H9 (cell line): ENCODE measurements around the gene INCENP. TPM values are rescaled to one million over a fixed set of nuclear protein-coding genes. Genes with fewer than 3 reads are reported as not detected.

Experiments used
- DNase-seq: peaks from one replicate; pipeline ENCODE4 v3.0.0-alpha.2; 2017
- H2AFZ ChIP-seq: one replicate; pipeline ENCODE4 v1.6.1; 2013; ENCODE audit warnings: mild to moderate bottlenecking, low read length, control low read depth, moderate library complexity
- H2AK5ac ChIP-seq: 2 replicates; pipeline ENCODE4 v1.6.1; 2013; ENCODE audit warnings: low read length, control low read depth, mixed read lengths; ENCODE audit not compliant: insufficient read length
- H2BK120ac ChIP-seq: one replicate; pipeline ENCODE4 v1.6.1; 2013; ENCODE audit warnings: low read depth, mild to moderate bottlenecking, low read length, control low read depth, inconsistent platforms; ENCODE audit not compliant: poor library complexity, severe bottlenecking
- H2BK12ac ChIP-seq: 2 replicates; pipeline ENCODE4 v1.6.1; 2013; ENCODE audit warnings: low read length, control low read depth, mixed read lengths, low read depth; ENCODE audit not compliant: insufficient read length
- H2BK15ac ChIP-seq: 2 replicates; pipeline ENCODE4 v1.6.1; 2013; ENCODE audit warnings: low read depth, low read length, control low read depth
- H2BK20ac ChIP-seq: one replicate; pipeline ENCODE4 v1.6.1; 2013; ENCODE audit warnings: low read depth, mild to moderate bottlenecking, low read length, control low read depth, inconsistent platforms; ENCODE audit not compliant: poor library complexity, severe bottlenecking
- H2BK5ac ChIP-seq: 2 replicates; pipeline ENCODE4 v1.6.1; 2013; ENCODE audit warnings: low read length, control low read depth, mixed read lengths; ENCODE audit not compliant: insufficient read length
- H3K14ac ChIP-seq: 2 replicates; pipeline ENCODE4 v1.6.1; 2013; ENCODE audit warnings: low read length, control low read depth; ENCODE audit not compliant: insufficient read depth
- H3K18ac ChIP-seq: 2 replicates; pipeline ENCODE4 v1.6.1; 2013; ENCODE audit warnings: low read depth, mild to moderate bottlenecking, mixed read lengths, low read length, control low read depth; ENCODE audit not compliant: insufficient read length
- H3K23ac ChIP-seq: 2 replicates; pipeline ENCODE4 v1.6.1; 2013; ENCODE audit warnings: low read length, control low read depth, mixed read lengths, low read depth; ENCODE audit not compliant: insufficient read length
- H3K23me2 ChIP-seq: 2 replicates; pipeline ENCODE4 v1.6.1; 2013; ENCODE audit warnings: low read depth, mild to moderate bottlenecking, mixed read lengths, low read length, control low read depth; ENCODE audit not compliant: insufficient read length, poor library complexity, severe bottlenecking
- H3K27ac ChIP-seq: 2 replicates; pipeline ENCODE4 v1.5.1; 2013; ENCODE audit warnings: low read length, control low read depth, mixed read lengths, low read depth; ENCODE audit not compliant: insufficient read length
- H3K27me3 ChIP-seq: 2 replicates; pipeline ENCODE4 v1.6.1; 2013; ENCODE audit warnings: low read length, control low read depth, inconsistent platforms; ENCODE audit not compliant: insufficient read depth
- H3K4ac ChIP-seq: 2 replicates; pipeline ENCODE4 v1.6.1; 2013; ENCODE audit warnings: low read depth, mild to moderate bottlenecking, control low read depth, inconsistent platforms, low read length, moderate library complexity
- H3K4me1 ChIP-seq: 2 replicates; pipeline ENCODE4 v1.6.1; 2013; ENCODE audit warnings: low read length, control low read depth, inconsistent platforms; ENCODE audit not compliant: insufficient read depth
- H3K4me2 ChIP-seq: 2 replicates; pipeline ENCODE4 v1.6.1; 2013; ENCODE audit warnings: low read length, control low read depth, mixed read lengths; ENCODE audit not compliant: insufficient read length, insufficient read depth
- H3K56ac ChIP-seq: 2 replicates; pipeline ENCODE4 v1.6.1; 2013; ENCODE audit warnings: low read depth, mild to moderate bottlenecking, mixed read lengths, low read length, control low read depth; ENCODE audit not compliant: insufficient read length
- H3K79me1 ChIP-seq: 2 replicates; pipeline ENCODE4 v1.6.1; 2013; ENCODE audit warnings: low read depth, mild to moderate bottlenecking, moderate library complexity, low read length, control low read depth, inconsistent platforms; ENCODE audit not compliant: insufficient read depth, poor library complexity, severe bottlenecking
- H3K79me2 ChIP-seq: 2 replicates; pipeline ENCODE4 v1.6.1; 2013; ENCODE audit warnings: low read length, control low read depth, inconsistent platforms; ENCODE audit not compliant: insufficient read depth
- H3K9ac ChIP-seq: 2 replicates; pipeline ENCODE4 v1.6.1; 2013; ENCODE audit warnings: low read length, control low read depth, mixed read lengths; ENCODE audit not compliant: insufficient read length; ENCODE audit errors: extremely low read depth
- H3K9me3 ChIP-seq: one replicate; pipeline ENCODE4 v1.6.1; 2013; ENCODE audit warnings: low read depth, low read length, inconsistent platforms; ENCODE audit not compliant: control insufficient read depth
- H3T11ph ChIP-seq: one replicate; pipeline ENCODE4 v1.6.1; 2013; ENCODE audit warnings: mild to moderate bottlenecking, low read length, control low read depth, inconsistent platforms
- H4K20me1 ChIP-seq: one replicate; pipeline ENCODE4 v1.6.1; 2013; ENCODE audit not compliant: control insufficient read depth, insufficient read length, insufficient read depth
- H4K5ac ChIP-seq: 2 replicates; pipeline ENCODE4 v1.6.1; 2013; ENCODE audit warnings: low read depth, mild to moderate bottlenecking, mixed read lengths, low read length, control low read depth; ENCODE audit not compliant: insufficient read length
- H4K8ac ChIP-seq: replicated peaks from 2 replicates; pipeline ENCODE4 v1.6.1; 2013; ENCODE audit warnings: low read length, control low read depth, mixed read lengths, low read depth; ENCODE audit not compliant: insufficient read length
- H4K91ac ChIP-seq: 2 replicates; pipeline ENCODE4 v1.6.1; 2013; ENCODE audit warnings: low read depth, mild to moderate bottlenecking, moderate library complexity, mixed read lengths, low read length, control low read depth; ENCODE audit not compliant: insufficient read length
- H3K27ac Mint-ChIP-seq, 3 experiments: 2 replicates in 2 of 3; 3 replicates in 1 of 3; pipeline ENCODE4 v1.8.0; 2020 to 2021; ENCODE audit warnings: mixed read lengths in 3 of 3, mild to moderate bottlenecking in 1 of 3, moderate library complexity in 1 of 3
- H3K27me3 Mint-ChIP-seq: 2 replicates; pipeline ENCODE4 v1.8.0; 2021; ENCODE audit warnings: low read depth, mild to moderate bottlenecking, moderate library complexity, mixed read lengths
- H3K36me3 Mint-ChIP-seq, 3 experiments: 2 replicates in 2 of 3; 3 replicates in 1 of 3; pipeline ENCODE4 v1.8.0; 2020 to 2021; ENCODE audit warnings: low read depth in 3 of 3, mixed read lengths in 3 of 3; ENCODE audit not compliant: insufficient read depth in 1 of 3
- H3K4me1 Mint-ChIP-seq, 2 experiments: 2 replicates each; pipeline ENCODE4 v1.8.0; 2020; ENCODE audit warnings: mixed read lengths in 2 of 2
- H3K4me3 Mint-ChIP-seq, 2 experiments: 2 replicates in 1 of 2; 3 replicates in 1 of 2; pipeline ENCODE4 v1.8.0; 2020 to 2021; ENCODE audit warnings: mild to moderate bottlenecking in 2 of 2, mixed read lengths in 2 of 2, moderate library complexity in 1 of 2
- H3K9me3 Mint-ChIP-seq, 2 experiments: 2 replicates in 1 of 2; 3 replicates in 1 of 2; pipeline ENCODE4 v1.8.0; 2020; ENCODE audit warnings: mild to moderate bottlenecking in 2 of 2, mixed read lengths in 2 of 2, moderate library complexity in 1 of 2
- CTCF ChIP-seq: fragments of 200-600 bp; sonication (generic); conservative IDR thresholded peaks from 3 replicates; pipeline ENCODE4 v1.8.0; 2021; ENCODE audit warnings: antibody characterized with exemption, mild to moderate bottlenecking
- WGBS: extraction: QIAGEN DNeasy Blood & Tissue Kit; methylation state at CpG from one replicate; pipeline ENCODE4 v1.1.7; 2013; ENCODE audit warnings: missing lambda C conversion rate, low lambda C conversion rate, mixed read lengths; ENCODE audit not compliant: insufficient read length; ENCODE audit errors: extremely low coverage; 5-methylcytosine and 5-hydroxymethylcytosine counted together
- total RNA-seq: library from RNA; stranded (reverse); gene quantifications from 2 replicates; pipeline ENCODE4 v1.2.1, GENCODE V29; 2021

The INCENP gene
- total RNA-seq, 1 experiment from 2014 or later: 99.9 TPM

GRCh38 chr11:62142921-62143320, 19.1 kb downstream of the INCENP start:
- Histone ChIP-seq H2BK20ac (no peak overlapping the region), H2BK12ac (no peak overlapping the region), H2AFZ (no peak overlapping the region), H3K23ac (no peak overlapping the region), H3K79me2 (no peaks in the 10 kb centered on the region), H3K9me3 (no peaks in the 10 kb centered on the region), H3K56ac (no peak overlapping the region), H3T11ph (no peak overlapping the region), H3K4ac (no peak overlapping the region), H3K27ac (no peak overlapping the region), H4K20me1 (no peaks in the 10 kb centered on the region), H3K27me3 (no peaks in the 10 kb centered on the region), H2AK5ac (no peak overlapping the region), H2BK15ac (no peak overlapping the region), H4K8ac (no peak overlapping the region), H3K4me2 (no peak overlapping the region), H4K91ac (no peak overlapping the region), H3K23me2 (no peaks in the 10 kb centered on the region), H3K9ac (no peak overlapping the region), H2BK5ac (no peak overlapping the region), H4K5ac (no peak overlapping the region), H2BK120ac (no peak overlapping the region), H3K18ac (no peak overlapping the region), H3K14ac (no peak overlapping the region), H3K79me1 (no peaks in the 10 kb centered on the region), H3K4me1 (no peaks in the 10 kb centered on the region)
- Mint-ChIP-seq H3K9me3 (no peaks in the 10 kb centered on the region; a peak in 1 of 5 replicates), H3K4me3 (no peak overlapping the region; a peak in 1 of 5 replicates), H3K36me3 (peaks cover 44 to 94% (median 80%) of the 10 kb centered on the region in 3 experiments), H3K4me1 (no peaks in the 10 kb centered on the region), H3K27me3 (no peaks in the 10 kb centered on the region), H3K27ac (no peak overlapping the region)
- TF ChIP-seq CTCF: no peak
- no peak for DNase-seq
- no CpG with 5 or more reads among the region's 3 CpGs for WGBS
